ENCODE results near the gene DHX58.

GRCh38 chr17:42133461-42134041 is 21.0 kb upstream of the DHX58 start:
- no peak for TF ChIP-seq TAF1 (IDR thresholded peaks at IDR 0.05; ENCODE audit: borderline replicate concordance, insufficient read depth, low read length)
- TF ChIP-seq FOXP2 (optimal IDR thresholded peaks at IDR 0.05; ENCODE audit: borderline replicate concordance, extremely low read depth, extremely low read length, insufficient read depth) = no peak
- TF ChIP-seq, protein P1, sequence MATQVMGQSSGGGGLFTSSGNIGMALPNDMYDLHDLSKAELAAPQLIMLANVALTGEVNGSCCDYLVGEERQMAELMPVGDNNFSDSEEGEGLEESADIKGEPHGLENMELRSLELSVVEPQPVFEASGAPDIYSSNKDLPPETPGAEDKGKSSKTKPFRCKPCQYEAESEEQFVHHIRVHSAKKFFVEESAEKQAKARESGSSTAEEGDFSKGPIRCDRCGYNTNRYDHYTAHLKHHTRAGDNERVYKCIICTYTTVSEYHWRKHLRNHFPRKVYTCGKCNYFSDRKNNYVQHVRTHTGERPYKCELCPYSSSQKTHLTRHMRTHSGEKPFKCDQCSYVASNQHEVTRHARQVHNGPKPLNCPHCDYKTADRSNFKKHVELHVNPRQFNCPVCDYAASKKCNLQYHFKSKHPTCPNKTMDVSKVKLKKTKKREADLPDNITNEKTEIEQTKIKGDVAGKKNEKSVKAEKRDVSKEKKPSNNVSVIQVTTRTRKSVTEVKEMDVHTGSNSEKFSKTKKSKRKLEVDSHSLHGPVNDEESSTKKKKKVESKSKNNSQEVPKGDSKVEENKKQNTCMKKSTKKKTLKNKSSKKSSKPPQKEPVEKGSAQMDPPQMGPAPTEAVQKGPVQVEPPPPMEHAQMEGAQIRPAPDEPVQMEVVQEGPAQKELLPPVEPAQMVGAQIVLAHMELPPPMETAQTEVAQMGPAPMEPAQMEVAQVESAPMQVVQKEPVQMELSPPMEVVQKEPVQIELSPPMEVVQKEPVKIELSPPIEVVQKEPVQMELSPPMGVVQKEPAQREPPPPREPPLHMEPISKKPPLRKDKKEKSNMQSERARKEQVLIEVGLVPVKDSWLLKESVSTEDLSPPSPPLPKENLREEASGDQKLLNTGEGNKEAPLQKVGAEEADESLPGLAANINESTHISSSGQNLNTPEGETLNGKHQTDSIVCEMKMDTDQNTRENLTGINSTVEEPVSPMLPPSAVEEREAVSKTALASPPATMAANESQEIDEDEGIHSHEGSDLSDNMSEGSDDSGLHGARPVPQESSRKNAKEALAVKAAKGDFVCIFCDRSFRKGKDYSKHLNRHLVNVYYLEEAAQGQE (IDR thresholded peaks at IDR 0.05; ENCODE audit: insufficient read depth in 1 of 2, low read depth in 2 of 2, low read length in 2 of 2) = no peak

Measured in PFSK-1 (cell line).